Adrenal gland (tissue), 12 donors: Measurements from ENCODE around the gene CACNG7. TPM values are rescaled to one million over a fixed set of nuclear protein-coding genes. Genes with fewer than 3 reads are reported as not detected.

ENCODE experiments used
- DNase-seq, 7 donors: peaks; one replicate each; pipeline ENCODE4 v3.0.0-alpha.2; 2019 to 2020
- H3K27ac ChIP-seq, 5 donors: fragments of 200-600 bp; sonication (generic) in 4 of 5; 1 replicate in 3 of 5; 2 replicates in 2 of 5; pipeline versions ENCODE4 v1.5.1 to v1.8.0; 2016 to 2020; ENCODE audit warnings: mild to moderate bottlenecking in 1 of 5
- H3K27me3 ChIP-seq: fragments of 200-600 bp; 2 replicates; pipeline ENCODE4 v1.8.0; 2021
- H3K36me3 ChIP-seq, 2 donors: fragments of 200-600 bp; replicated peaks in 1 of 2; 1 replicate in 1 of 2; 2 replicates in 1 of 2; pipeline versions ENCODE4 v1.5.1 to v1.8.0; 2018 to 2022
- H3K4me1 ChIP-seq, 2 donors: fragments of 200-600 bp; replicated peaks in 1 of 2; 1 replicate in 1 of 2; 2 replicates in 1 of 2; pipeline versions ENCODE4 v1.5.1 to v1.8.0; 2018 to 2021
- H3K4me3 ChIP-seq, 4 donors: fragments of 200-600 bp; sonication (generic) in 3 of 4; one replicate each; pipeline ENCODE4 v1.5.1; 2016 to 2018
- H3K9me3 ChIP-seq, 3 donors: fragments of 200-600 bp; sonication (generic) in 1 of 3; replicated peaks in 1 of 3; 1 replicate in 2 of 3; 2 replicates in 1 of 3; pipeline versions ENCODE4 v1.5.1 to v1.8.0; 2016 to 2021
- POLR2A ChIP-seq, 2 donors: fragments of 450-650 bp; IDR thresholded peaks; one replicate each; pipeline ENCODE4 v1.6.1; 2017; ENCODE audit warnings: antibody characterized with exemption in 2 of 2, mild to moderate bottlenecking in 2 of 2, moderate library complexity in 1 of 2
- WGBS, 4 donors: extraction: QIAGEN DNeasy Blood & Tissue Kit in 2 of 4; methylation state at CpG; one replicate each; pipeline versions ENCODE4 v1.1.5 to v1.1.7; 2013 to 2017; 5-methylcytosine and 5-hydroxymethylcytosine counted together
- intact Hi-C, 2 donors: fragments of 100-400 bp; cut with DNase I; formaldehyde crosslinking; loops; one replicate each; pipeline versions ENCODE4 v1.14.1 to v1.15.0; 2022 to 2023
- polyA plus RNA-seq, 3 donors: library from polyadenylated mRNA; stranded (reverse); fragments of 200-250 nt in 2 of 3; fragments of 350-450 nt in 1 of 3; fragmentation: Illumina TruSeq in 1 of 3; extraction: RNeasy Lipid Tissue Mini Kit (QIAGEN cat#74804) in 1 of 3; gene quantifications; one replicate each; pipeline ENCODE4 v1.2.3, GENCODE V29; 2013 to 2014
- total RNA-seq, 9 donors: library from RNA; depleted of rRNA in 4 of 9; stranded (reverse); fragments of >200 nt in 4 of 9; fragments of 120-200 nt in 1 of 9; fragmentation: NEBNext Ultra II Directional in 1 of 9; extraction: Animal tissue kit (Norgen Biotek cat#: 25700) in 1 of 9; gene quantifications; one replicate each; pipeline versions ENCODE4 v1.1.0 to v1.2.4, GENCODE V29; 2013 to 2023
- TF ChIP-seq, protein P1 (sequence below), 6 experiments: fragments of 450-650 bp in 4 of 6; fragments of 200-600 bp in 2 of 6; sonication (generic) in 1 of 6; IDR thresholded peaks; 1 replicate in 5 of 6; 2 replicates in 1 of 6; pipeline versions ENCODE4 v1.5.1 to v1.8.0; 2016 to 2021; ENCODE audit warnings: antibody characterized with exemption in 6 of 6, mild to moderate bottlenecking in 2 of 6, moderate library complexity in 1 of 6
- donor health status: healthy with polysubstance abuse.
- donor health status: Bipolar disorder and iron deficiency.
- donor health status: DM: yes; HTN: yes; CAD: no.
- donor health status: DM: no; HTN: no; CAD: no.
- donor health status: DM: no; HTN: no; CAD: no.
- donor health status: DM: yes; HTN: yes; CAD: no.

CACNG7 gene
- total and polyA plus RNA-seq, 12 donors, result 0.09 to 1.4 (median 0.13) TPM; not detected in 7

DNA sequence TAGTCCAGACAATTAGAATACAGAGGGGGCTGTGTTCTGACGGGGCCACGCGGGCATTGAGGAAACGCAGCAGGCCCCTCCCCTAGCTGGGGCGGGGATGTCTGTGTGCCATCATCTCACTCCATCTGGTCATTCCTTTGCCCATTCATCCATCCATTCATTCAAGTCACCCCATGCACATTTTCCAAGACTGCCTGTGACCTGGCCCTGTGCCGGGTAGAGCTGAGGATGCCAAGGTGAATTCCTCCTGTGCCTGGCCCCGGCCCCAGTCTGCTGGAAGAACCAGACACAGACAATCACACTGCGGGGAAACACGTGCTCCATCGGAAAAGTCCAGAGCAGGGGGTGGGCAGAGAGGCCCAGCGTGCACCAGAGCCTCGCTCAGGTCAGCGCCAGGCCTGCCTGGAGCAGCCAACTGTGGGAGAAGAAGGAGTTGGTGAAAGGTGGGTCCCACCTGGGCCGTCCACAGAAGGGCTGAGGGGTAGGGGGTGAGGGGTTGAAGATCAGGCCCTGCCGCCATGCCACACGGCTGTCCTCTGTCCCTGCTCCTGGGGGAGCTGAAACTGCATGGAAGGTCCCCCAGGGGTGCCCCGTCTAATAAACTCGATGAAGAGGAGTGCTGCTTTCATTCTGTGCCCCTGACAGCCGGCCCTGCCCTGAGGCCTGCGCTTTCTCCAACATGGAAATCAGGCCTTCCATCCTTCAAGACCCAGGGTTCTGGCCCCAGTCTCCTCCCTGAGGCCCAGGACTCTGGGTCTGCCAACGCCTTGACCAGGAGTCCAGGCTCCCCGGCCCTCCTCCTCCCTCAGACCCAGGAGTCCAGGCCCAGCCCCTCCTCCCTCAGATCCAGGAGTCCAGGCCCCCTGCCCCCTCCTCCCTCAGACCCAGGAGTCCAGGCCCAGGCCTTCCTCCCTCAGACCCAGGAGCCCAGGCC is 80.8 kb downstream of the CACNG7 start:
- no peak for DNase-seq
- no peaks in the 10 kb centered on the region for H3K9me3 ChIP-seq
- no peaks in the 10 kb centered on the region for H3K36me3 ChIP-seq
- TF ChIP-seq POLR2A (IDR thresholded peaks at IDR 0.05), result no peak
- TF ChIP-seq, protein P1, sequence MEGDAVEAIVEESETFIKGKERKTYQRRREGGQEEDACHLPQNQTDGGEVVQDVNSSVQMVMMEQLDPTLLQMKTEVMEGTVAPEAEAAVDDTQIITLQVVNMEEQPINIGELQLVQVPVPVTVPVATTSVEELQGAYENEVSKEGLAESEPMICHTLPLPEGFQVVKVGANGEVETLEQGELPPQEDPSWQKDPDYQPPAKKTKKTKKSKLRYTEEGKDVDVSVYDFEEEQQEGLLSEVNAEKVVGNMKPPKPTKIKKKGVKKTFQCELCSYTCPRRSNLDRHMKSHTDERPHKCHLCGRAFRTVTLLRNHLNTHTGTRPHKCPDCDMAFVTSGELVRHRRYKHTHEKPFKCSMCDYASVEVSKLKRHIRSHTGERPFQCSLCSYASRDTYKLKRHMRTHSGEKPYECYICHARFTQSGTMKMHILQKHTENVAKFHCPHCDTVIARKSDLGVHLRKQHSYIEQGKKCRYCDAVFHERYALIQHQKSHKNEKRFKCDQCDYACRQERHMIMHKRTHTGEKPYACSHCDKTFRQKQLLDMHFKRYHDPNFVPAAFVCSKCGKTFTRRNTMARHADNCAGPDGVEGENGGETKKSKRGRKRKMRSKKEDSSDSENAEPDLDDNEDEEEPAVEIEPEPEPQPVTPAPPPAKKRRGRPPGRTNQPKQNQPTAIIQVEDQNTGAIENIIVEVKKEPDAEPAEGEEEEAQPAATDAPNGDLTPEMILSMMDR (IDR thresholded peaks at IDR 0.05), result no peak
- intact Hi-C loops, result no loop called here
- peaks cover 0 to 4% of the 10 kb centered on the region in 2 donors for H3K4me1 ChIP-seq
- no peak overlapping the region for H3K27ac ChIP-seq
- 71 to 75% (median 73%) methylated on average over 10 to 22 of the region's 22 CpGs for WGBS, 4 donors
- H3K27me3 ChIP-seq, result peaks cover 18% of the 10 kb centered on the region
- no peak overlapping the region for H3K4me3 ChIP-seq

DNA sequence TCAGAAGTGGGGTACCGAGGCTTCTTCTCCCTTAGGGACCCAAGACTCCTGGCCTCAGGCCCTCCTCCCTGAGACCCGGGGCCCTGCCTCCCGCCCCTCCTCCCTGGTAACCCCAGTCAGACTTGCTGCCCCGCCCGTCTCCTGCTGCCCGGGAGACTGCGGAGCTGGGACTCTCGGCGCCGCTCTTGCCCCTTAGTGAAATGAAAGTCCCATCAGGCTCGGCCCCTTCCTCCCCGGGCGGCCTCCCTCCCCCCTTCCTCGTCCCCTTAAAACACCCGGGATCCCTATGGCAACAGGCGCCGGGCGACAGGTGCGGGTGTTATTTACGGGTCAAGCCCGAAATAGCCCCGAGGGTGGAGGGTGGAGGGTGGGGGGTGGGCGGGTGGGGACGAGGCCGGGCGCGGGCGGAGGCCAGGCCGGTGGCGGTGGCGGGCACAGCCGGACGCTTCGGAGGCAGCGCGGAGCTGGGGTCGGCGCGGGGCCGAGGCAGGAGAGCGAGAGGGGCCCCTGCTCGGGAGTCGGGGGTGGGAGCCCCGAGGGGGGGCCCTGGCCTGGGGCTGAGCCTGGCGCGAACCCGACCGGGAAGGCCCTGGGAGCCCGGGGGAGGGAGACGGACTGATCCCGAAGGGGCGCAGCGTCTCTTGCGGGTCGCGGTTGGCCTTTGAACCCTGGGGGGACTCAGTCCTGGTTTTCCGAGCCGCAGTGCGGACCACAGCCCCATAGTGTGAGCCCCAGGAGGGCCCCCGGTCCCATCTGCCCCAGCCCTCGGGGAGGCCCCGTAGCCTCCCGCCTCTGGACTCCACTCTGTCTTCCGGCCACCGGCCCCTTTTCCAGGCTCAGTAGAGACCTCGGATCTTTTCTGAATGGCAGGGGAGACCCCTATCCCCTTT is 82.4 kb downstream of the CACNG7 start, which contains the start of gene CACNG6:
Gene CACNG6, plus strand, starts transcription at position 414 of the 890 bp plus-strand sequence. CDS start 1,241 bp downstream, outside the sequence.
- Histone ChIP-seq H3K9me3 (no peaks in the 10 kb centered on the region), H3K27me3 (peaks cover 18% of the 10 kb centered on the region), H3K4me3 (peak within 1 kb of the TSS in 1 of 4 donors; percentile 36), H3K36me3 (no peaks in the 10 kb centered on the region), H3K4me1 (peaks cover 0 to 4% of the 10 kb centered on the region in 2 donors), H3K27ac (no peak within 1 kb of the TSS)
- no peak for DNase-seq
- TF ChIP-seq, protein P1 (IDR thresholded peaks at IDR 0.05), result no peak
- TF ChIP-seq POLR2A (IDR thresholded peaks at IDR 0.05), result no peak
- WGBS, 4 donors, result 5 to 11% (median 6%) methylated on average over 10 to 66 of the region's 66 CpGs
- intact Hi-C loops, result no loop called here

DNA sequence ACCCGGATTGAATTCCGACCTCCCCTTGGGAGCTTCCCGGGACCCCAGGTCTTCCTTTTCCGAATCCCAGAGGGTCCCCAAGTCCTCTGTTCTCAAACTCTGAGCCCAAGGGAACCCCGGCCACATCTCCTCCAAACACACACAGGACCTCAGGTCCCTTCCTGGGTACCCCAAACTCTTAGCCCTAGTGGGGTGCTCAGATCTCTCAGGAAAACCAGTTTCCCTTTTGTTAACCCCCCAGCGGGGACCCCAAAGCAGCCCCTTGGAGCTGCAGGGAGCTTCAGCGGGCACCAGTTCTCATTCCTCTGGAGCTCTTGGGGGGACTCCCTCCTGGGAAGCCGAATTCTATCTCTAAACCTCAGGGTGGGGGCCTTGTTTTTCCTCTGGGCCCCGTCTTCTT is 83.1 kb downstream of the CACNG7 start:
- no peak for DNase-seq
- Histone ChIP-seq H3K27ac (no peak overlapping the region), H3K36me3 (no peaks in the 10 kb centered on the region), H3K9me3 (no peaks in the 10 kb centered on the region), H3K4me3 (no peak overlapping the region), H3K27me3 (peaks cover 18% of the 10 kb centered on the region), H3K4me1 (peaks cover 0 to 4% of the 10 kb centered on the region in 2 donors)
- WGBS, 4 donors, result 60 to 73% (median 70%) methylated on average over 9 of the region's 9 CpGs
- TF ChIP-seq, protein P1 (IDR thresholded peaks at IDR 0.05), result no peak
- TF ChIP-seq POLR2A (IDR thresholded peaks at IDR 0.05), result no peak
- intact Hi-C loops, result no loop called here

DNA sequence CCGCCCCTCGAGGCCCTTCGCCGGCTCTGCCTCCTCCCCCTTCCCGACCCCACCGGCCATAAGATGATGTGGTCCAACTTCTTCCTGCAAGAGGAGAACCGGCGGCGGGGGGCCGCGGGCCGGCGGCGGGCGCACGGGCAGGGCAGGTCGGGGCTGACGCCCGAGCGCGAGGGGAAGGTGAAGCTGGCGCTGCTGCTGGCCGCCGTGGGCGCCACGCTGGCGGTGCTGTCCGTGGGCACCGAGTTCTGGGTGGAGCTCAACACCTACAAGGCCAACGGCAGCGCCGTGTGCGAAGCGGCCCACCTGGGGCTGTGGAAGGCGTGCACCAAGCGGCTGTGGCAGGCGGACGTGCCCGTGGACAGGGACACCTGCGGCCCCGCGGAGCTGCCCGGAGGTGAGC is 83.7 kb downstream of the CACNG7 start:
- Histone ChIP-seq H3K36me3 (no peaks in the 10 kb centered on the region), H3K4me3 (no peak overlapping the region), H3K4me1 (peaks cover 0 to 4% of the 10 kb centered on the region in 2 donors), H3K27me3 (peaks cover 18% of the 10 kb centered on the region), H3K9me3 (no peaks in the 10 kb centered on the region), H3K27ac (no peak overlapping the region)
- DNase-seq, result no peak
- TF ChIP-seq, protein P1 (IDR thresholded peaks at IDR 0.05), result no peak
- no peak for TF ChIP-seq POLR2A (IDR thresholded peaks at IDR 0.05)
- 14 to 35% (median 19%) methylated on average over 6 to 43 of the region's 43 CpGs for WGBS, 4 donors
- intact Hi-C loops, result no loop called here
